ENCODE data around the gene CDK4.
"Not testable (repeated sequence)": the region's sequence is repeated elsewhere in the genome, so short reads cannot be mapped to it uniquely, and the experiment has no call there.

CDK4 gene

DNA sequence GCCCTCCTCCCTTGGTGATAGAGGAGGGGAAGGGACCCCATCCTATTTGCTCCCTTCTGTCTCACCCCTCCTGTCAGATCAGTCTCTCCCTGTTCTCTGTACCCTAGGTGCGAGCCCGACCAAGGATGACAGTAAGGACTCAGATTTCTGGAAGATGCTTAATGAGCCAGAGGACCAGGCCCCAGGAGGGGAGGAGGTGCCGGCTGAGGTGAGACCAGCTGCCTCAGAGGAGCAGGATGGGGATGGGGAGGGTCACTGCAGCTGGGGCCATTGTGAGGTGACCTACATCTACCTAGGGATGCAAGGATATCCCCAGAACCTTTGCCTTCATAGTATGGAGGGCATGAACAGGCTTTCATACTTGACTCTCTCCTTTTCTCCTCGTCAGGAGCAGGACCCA is 35.8 kb downstream of the CDK4 start:
- TF ChIP-seq POLR2A (IDR thresholded peaks at IDR 0.05; ENCODE audit: low read length): no peak
- TF ChIP-seq GATA1 (IDR thresholded peaks at IDR 0.05; ENCODE audit: low read depth, low read length): no peak
- DNase-seq: no peak

DNA sequence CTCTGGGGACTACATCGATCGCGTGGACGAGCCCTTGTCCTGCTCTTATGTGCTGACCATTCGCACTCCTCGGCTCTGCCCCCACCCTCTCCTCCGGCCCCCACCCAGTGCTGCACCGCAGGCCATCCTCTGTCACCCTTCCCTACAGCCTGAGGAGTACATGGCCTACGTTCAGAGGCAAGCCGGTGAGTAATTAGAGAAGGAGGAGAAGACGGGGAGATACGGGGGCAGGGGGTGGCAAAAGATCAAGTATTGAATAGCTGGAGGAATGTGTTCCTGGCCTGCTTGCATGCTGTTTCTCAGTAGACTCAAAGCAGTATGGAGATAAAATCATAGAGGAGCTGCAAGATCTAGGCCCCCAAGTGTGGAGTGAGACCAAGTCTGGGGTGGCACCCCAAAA is 36.3 kb downstream of the CDK4 start:
- no peak for DNase-seq
- TF ChIP-seq POLR2A (IDR thresholded peaks at IDR 0.05; ENCODE audit: low read length): no peak
- no peak for TF ChIP-seq GATA1 (IDR thresholded peaks at IDR 0.05; ENCODE audit: low read depth, low read length)

DNA sequence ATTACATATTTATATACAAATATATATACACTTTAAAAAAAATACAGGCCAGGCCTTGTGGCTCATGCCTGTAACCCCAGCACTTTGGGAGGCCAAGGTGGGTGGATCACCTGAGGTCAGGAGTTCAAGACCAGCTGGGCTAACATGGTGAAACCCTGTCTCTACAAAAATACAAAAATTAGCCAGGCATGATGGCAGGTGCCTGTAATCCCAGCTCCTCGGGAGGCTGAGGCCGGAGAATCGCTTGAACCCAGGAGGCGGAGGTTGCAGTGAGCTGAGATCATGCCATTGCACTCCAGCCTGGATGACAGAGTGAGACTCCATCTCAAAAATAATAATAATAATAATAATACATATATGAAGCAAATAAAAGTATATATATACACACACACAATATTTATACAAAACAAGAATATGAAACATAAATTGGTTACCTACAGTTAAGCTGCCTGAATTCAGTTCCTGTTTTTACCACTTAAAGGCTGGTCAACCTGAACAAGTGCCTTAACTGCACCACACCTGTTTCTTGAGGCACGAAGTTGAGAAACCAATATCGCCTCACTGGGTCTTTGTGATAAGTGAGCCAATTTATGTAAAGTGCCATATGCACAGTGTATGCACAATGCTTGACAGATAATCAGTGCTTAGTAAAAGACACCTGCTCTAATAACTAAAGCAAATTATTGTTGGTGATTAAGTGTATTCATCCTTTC is 36.9 kb downstream of the CDK4 start:
- DNase-seq: not testable (repeated sequence)

DNA sequence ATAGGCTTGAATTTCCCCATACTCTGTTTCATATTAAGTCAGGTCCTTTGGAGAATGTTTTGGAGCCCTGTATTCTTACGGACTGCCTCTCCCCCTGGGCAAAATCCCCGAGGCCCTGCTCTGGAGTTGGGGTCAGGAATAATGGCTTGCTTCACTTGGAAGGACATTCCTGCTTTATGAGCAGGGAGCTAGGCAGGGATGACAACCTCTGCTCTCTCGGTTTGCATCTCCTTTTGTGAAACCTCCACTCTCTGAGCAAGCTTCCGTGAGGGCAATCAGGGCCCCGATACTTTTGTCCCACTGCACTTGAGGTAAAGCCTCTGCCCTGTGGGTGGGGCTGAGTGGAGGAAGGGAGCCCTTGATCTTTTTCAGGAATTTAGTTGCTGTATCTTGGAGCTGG is 38.9 kb downstream of the CDK4 start:
- no peak for DNase-seq
- TF ChIP-seq POLR2A (IDR thresholded peaks at IDR 0.05; ENCODE audit: low read length) (no peak), GATA1 (IDR thresholded peaks at IDR 0.05; ENCODE audit: low read depth, low read length) (no peak)

DNA sequence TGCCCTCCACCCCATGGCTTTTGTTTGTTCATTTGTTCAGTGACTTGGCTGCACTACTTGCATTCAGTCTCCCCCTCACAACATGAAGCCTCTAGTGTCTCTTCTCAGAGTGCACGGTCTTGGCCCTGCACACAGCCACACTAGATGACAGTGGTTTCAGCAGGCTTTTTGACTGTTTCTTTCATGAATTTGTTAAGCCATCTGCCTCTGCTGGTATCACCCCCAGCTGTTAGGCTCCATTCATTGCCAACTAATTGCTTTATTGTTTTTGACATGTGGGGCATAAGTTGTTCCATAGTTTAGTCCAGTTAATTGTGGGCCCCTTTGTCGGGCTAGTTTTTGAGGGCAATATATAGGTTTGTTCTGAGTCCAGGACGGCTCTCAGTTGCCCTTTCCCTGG is 39.4 kb downstream of the CDK4 start:
- no peak for DNase-seq
- TF ChIP-seq GATA1 (IDR thresholded peaks at IDR 0.05; ENCODE audit: low read depth, low read length): no peak
- TF ChIP-seq POLR2A (IDR thresholded peaks at IDR 0.05; ENCODE audit: low read length): no peak

DNA sequence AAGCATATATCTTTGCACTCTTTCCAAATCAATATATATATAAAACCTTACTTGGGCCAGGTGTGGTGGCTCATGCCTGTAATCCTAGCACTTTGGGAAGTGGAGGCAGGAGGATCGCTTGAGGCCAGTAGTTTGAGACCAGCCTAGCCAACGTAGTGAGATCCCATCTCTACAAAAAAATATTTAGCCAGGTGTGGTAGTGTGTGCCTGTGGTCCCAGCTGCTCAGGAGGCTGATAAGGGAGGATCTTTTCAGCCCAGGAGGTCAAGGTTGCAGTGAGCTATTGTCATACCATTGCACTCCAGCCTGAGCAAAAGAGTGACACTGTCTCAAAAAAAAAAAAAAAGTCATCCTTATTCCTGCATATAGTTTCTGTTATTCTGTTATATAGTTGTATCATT is 43.8 kb downstream of the CDK4 start:
- DNase-seq: no peak
- no peak for TF ChIP-seq GATA1 (IDR thresholded peaks at IDR 0.05; ENCODE audit: low read depth, low read length)
- no peak for TF ChIP-seq POLR2A (IDR thresholded peaks at IDR 0.05; ENCODE audit: low read length)

DNA sequence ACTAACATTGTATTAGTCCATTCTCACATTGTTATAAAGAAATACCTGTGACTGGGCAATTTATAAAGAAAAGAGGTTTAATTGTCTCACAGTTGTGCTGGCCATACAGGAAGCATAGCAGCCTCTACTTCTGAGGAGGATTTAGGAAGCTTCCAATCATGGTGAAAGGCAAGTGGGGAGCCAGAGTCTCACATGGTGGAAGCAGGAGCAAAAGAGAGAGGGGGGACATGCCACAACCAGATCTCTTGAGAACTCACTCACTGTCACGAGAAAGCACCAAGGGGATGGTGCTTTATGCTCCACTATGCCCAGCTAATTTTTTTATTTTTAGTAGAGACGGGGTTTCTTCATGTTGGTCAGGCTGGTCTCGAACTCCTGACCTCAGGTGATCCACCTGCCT is 44.9 kb downstream of the CDK4 start:
- TF ChIP-seq POLR2A (IDR thresholded peaks at IDR 0.05; ENCODE audit: low read length): no peak
- no peak for TF ChIP-seq GATA1 (IDR thresholded peaks at IDR 0.05; ENCODE audit: low read depth, low read length)
- no peak for DNase-seq

DNA sequence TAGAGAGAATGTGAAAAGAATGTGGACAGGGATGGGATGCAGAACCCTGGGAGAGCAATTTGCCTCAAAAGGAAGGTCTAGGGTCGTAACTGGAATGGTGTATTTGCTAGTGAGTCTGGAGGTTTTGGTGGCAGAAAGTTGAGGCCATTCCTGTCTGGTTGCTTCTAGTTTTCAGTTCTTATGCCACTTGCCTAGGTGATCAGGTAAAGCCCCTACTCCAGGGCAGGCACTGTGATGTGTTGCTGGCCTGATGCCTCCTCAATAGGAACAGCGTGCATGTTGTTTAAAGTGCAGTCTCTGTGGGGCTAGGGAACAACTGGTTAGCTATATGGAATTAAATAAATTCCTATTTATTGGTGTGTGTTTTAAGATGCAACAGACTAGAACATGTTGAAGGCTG is 51.8 kb downstream of the CDK4 start:
- DNase-seq: no peak
- TF ChIP-seq GATA1 (IDR thresholded peaks at IDR 0.05; ENCODE audit: low read depth, low read length) (no peak), POLR2A (IDR thresholded peaks at IDR 0.05; ENCODE audit: low read length) (no peak)

DNA sequence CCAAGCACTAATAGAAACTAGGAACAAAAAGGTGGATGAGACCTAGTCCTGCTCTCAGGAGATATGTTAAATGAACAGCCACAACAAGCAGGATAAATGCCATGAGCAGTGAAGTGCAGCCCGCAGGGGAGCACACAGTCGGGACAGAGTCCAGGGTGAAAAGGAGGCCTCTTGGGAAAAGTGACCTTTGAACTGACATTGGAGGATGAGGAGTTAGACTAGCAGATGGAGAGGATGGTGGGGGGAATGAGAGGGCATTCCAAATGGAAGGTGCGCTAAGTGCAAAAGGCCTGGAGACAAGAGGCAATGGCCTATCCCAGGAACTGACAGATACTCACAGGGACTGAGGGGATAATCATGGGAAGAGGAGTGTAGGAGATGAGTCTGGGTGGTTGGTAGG is 53.7 kb downstream of the CDK4 start:
- no peak for TF ChIP-seq GATA1 (IDR thresholded peaks at IDR 0.05; ENCODE audit: low read depth, low read length)
- no peak for TF ChIP-seq POLR2A (IDR thresholded peaks at IDR 0.05; ENCODE audit: low read length)
- DNase-seq: no peak
